Measurements from ENCODE around the gene SMAD7. TPM values are rescaled to one million over a fixed set of nuclear protein-coding genes. Genes with fewer than 3 reads are reported as not detected.

Gene SMAD7
- polyA plus RNA-seq, 4 donors = 17.2 to 64.1 (median 21.2) TPM

GRCh38 chr18:48918660-48919456 is 31.9 kb downstream of the SMAD7 start:
- FAIRE-seq (no peak), DNase-seq (peak in 1 of 2 donors; percentile 16)
- H3K4me1 ChIP-seq (ENCODE audit: control insufficient read depth in 3 of 3, insufficient read depth in 2 of 3, low read depth in 1 of 3, low read length in 2 of 3) = peaks cover 6 to 41% (median 11%) of the 10 kb centered on the region in 3 donors
- H3K9me3 ChIP-seq (ENCODE audit: control insufficient read depth in 2 of 2, insufficient read depth in 1 of 2, low read depth in 1 of 2, low read length in 1 of 2) = no peaks in the 10 kb centered on the region
- WGBS, 3 donors = 92 to 95% (median 93%) methylated on average over 9 of the region's 9 CpGs
- no peak overlapping the region for H3K4me3 ChIP-seq (ENCODE audit: low read depth in 1 of 3, low read length in 3 of 3)
- peaks cover 3 to 55% (median 5%) of the 10 kb centered on the region in 3 donors for H3K36me3 ChIP-seq (ENCODE audit: control insufficient read depth in 3 of 3, insufficient read depth in 2 of 3, low read depth in 1 of 3, low read length in 3 of 3)
- no peaks in the 10 kb centered on the region for H3K27me3 ChIP-seq (ENCODE audit: control insufficient read depth in 3 of 3, insufficient read depth in 3 of 3, low read length in 3 of 3)
- H3K27ac ChIP-seq (ENCODE audit: low read depth in 1 of 3, low read length in 2 of 3) = no peak overlapping the region

DNA sequence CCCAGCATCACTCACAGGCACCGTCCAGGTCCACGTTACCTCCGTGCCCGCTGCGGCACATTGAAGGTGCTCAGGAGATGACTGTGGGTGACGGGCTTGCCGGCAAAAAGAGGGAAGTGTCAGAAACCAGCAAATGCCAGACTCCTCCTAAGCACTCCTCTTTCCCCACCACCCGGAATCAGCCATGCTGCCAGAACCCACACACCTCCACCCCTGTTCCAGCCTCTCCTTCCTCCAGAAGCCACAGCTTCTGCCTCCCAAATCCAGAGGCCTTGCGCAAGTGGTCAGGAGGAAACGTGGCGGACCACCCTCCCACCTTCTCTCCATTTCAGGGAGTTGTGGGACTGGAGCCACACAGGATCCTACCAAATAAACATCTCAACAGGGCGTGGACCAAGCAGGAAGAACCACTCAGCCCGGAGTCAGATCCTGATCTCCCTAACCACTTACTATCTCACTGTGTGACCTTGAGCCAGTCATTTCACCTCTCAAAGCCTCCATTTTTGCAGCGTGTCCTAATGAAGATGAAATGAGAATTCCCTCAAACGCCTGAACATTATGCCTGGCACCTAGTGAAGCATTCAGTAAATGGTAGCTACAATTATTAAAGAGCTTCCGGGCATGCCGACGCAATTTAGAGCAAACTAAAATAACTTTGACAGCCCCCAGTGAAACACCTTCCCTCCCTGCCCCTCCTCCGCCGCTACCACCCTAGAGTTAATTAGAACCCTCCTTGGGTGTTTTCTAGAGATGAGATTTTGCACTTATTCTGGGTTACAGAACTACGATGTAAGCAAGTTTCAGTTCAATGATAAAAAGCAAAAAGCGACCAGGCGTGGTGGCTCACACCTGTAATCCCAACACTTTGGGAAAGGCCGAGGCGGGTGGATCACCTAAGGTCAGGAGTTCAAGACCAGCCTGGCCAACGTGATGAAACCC is 32.9 kb downstream of the SMAD7 start:
- DNase-seq (no peak), FAIRE-seq (no peak)
- Histone ChIP-seq H3K4me3 (ENCODE audit: low read depth in 1 of 3, low read length in 3 of 3) (no peak overlapping the region), H3K4me1 (ENCODE audit: control insufficient read depth in 3 of 3, insufficient read depth in 2 of 3, low read depth in 1 of 3, low read length in 2 of 3) (peaks cover 0 to 30% (median under 1%) of the 10 kb centered on the region in 3 donors), H3K27me3 (ENCODE audit: control insufficient read depth in 3 of 3, insufficient read depth in 3 of 3, low read length in 3 of 3) (no peaks in the 10 kb centered on the region), H3K27ac (ENCODE audit: low read depth in 1 of 3, low read length in 2 of 3) (no peak overlapping the region), H3K36me3 (ENCODE audit: control insufficient read depth in 3 of 3, insufficient read depth in 2 of 3, low read depth in 1 of 3, low read length in 3 of 3) (peaks cover 3 to 49% (median 5%) of the 10 kb centered on the region in 3 donors), H3K9me3 (ENCODE audit: control insufficient read depth in 2 of 2, insufficient read depth in 1 of 2, low read depth in 1 of 2, low read length in 1 of 2) (no peaks in the 10 kb centered on the region)
- WGBS, 3 donors = 81 to 86% (median 83%) methylated on average over 26 of the region's 26 CpGs

DNA sequence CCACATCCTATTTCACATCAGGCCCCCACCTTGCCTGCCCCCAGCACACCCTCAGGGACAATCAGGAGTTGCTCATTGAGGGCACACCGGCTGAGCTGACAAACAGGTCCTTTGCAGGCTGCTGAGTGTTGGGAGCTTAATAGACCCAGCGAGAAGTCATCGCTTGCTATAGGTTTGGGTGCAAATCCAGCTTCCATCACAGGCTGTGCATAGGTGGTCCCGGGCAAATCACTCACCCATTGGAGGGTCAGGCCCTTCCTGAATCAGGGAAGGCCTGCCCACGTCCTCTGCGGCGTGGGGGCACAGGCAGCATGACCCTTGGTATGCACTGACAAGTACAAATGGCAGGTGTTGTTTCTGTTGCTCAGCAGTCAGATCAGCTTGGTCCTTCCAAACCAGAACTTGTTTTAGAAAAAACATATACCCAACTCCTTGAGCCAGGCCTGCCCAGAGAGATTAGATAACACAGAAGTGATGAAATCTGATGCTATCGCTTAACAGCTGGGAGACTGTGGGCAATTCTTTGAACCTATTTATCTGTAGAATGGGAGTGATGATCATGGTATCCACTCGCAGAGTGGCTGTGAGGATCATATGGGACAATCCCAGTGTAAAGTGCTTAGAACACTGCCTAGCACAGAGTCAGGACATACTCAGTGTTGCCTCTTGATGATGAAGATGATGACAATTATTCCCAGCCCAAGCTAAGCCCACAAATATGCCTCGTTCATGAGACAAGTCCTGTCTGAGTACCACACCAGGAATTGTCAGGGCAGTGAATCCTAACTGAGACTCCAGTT is 34.9 kb downstream of the SMAD7 start:
- Histone ChIP-seq H3K27ac (ENCODE audit: low read depth in 1 of 3, low read length in 2 of 3) (no peak overlapping the region), H3K4me3 (ENCODE audit: low read depth in 1 of 3, low read length in 3 of 3) (no peak overlapping the region), H3K9me3 (ENCODE audit: control insufficient read depth in 2 of 2, insufficient read depth in 1 of 2, low read depth in 1 of 2, low read length in 1 of 2) (no peaks in the 10 kb centered on the region), H3K4me1 (ENCODE audit: control insufficient read depth in 3 of 3, insufficient read depth in 2 of 3, low read depth in 1 of 3, low read length in 2 of 3) (peaks cover 0 to 17% (median 0%) of the 10 kb centered on the region in 3 donors), H3K27me3 (ENCODE audit: control insufficient read depth in 3 of 3, insufficient read depth in 3 of 3, low read length in 3 of 3) (no peaks in the 10 kb centered on the region), H3K36me3 (ENCODE audit: control insufficient read depth in 3 of 3, insufficient read depth in 2 of 3, low read depth in 1 of 3, low read length in 3 of 3) (peaks cover 0 to 33% (median 2%) of the 10 kb centered on the region in 3 donors)
- 74 to 82% (median 79%) methylated on average over 10 of the region's 10 CpGs for WGBS, 3 donors
- no peak for FAIRE-seq
- DNase-seq = peak in 1 of 2 donors; percentile 8

GRCh38 chr18:48914581-48915251 is 36.0 kb downstream of the SMAD7 start:
- Histone ChIP-seq H3K4me1 (ENCODE audit: control insufficient read depth in 3 of 3, insufficient read depth in 2 of 3, low read depth in 1 of 3, low read length in 2 of 3) (peaks cover 0 to 12% (median 0%) of the 10 kb centered on the region in 3 donors), H3K9me3 (ENCODE audit: control insufficient read depth in 2 of 2, insufficient read depth in 1 of 2, low read depth in 1 of 2, low read length in 1 of 2) (no peaks in the 10 kb centered on the region), H3K36me3 (ENCODE audit: control insufficient read depth in 3 of 3, insufficient read depth in 2 of 3, low read depth in 1 of 3, low read length in 3 of 3) (peaks cover 0 to 26% (median 0%) of the 10 kb centered on the region in 3 donors), H3K27me3 (ENCODE audit: control insufficient read depth in 3 of 3, insufficient read depth in 3 of 3, low read length in 3 of 3) (no peaks in the 10 kb centered on the region), H3K27ac (ENCODE audit: low read depth in 1 of 3, low read length in 2 of 3) (no peak overlapping the region), H3K4me3 (ENCODE audit: low read depth in 1 of 3, low read length in 3 of 3) (no peak overlapping the region)
- DNase-seq (peak in 1 of 2 donors; percentile 18), FAIRE-seq (no peak)
- WGBS, 3 donors = 74 to 92% (median 82%) methylated on average over 12 of the region's 12 CpGs

- Histone ChIP-seq H3K9me3 (ENCODE audit: control insufficient read depth in 2 of 2, insufficient read depth in 1 of 2, low read depth in 1 of 2, low read length in 1 of 2) (no peaks in the 10 kb centered on the region), H3K4me1 (ENCODE audit: control insufficient read depth in 3 of 3, insufficient read depth in 2 of 3, low read depth in 1 of 3, low read length in 2 of 3) (peaks cover 0 to 12% (median 0%) of the 10 kb centered on the region in 3 donors), H3K4me3 (ENCODE audit: low read depth in 1 of 3, low read length in 3 of 3) (no peak overlapping the region), H3K27ac (ENCODE audit: low read depth in 1 of 3, low read length in 2 of 3) (no peak overlapping the region), H3K36me3 (ENCODE audit: control insufficient read depth in 3 of 3, insufficient read depth in 2 of 3, low read depth in 1 of 3, low read length in 3 of 3) (peaks cover 0 to 17% (median 0%) of the 10 kb centered on the region in 3 donors), H3K27me3 (ENCODE audit: control insufficient read depth in 3 of 3, insufficient read depth in 3 of 3, low read length in 3 of 3) (no peaks in the 10 kb centered on the region)
- DNase-seq (no peak), FAIRE-seq (no peak)
- WGBS, 3 donors = 75 to 83% (median 81%) methylated on average over 3 of the region's 3 CpGs
Observed at GRCh38 chr18:48913775-48914174, 37.0 kb downstream of the SMAD7 start.

GRCh38 chr18:48913201-48913600 is 37.6 kb downstream of the SMAD7 start:
- FAIRE-seq (no peak), DNase-seq (peak in 1 of 2 donors; percentile 56)
- 54 to 78% (median 60%) methylated on average over 5 of the region's 5 CpGs for WGBS, 3 donors
- H3K4me1 ChIP-seq (ENCODE audit: control insufficient read depth in 3 of 3, insufficient read depth in 2 of 3, low read depth in 1 of 3, low read length in 2 of 3) = peaks cover 0 to 12% (median 0%) of the 10 kb centered on the region in 3 donors
- no peaks in the 10 kb centered on the region for H3K9me3 ChIP-seq (ENCODE audit: control insufficient read depth in 2 of 2, insufficient read depth in 1 of 2, low read depth in 1 of 2, low read length in 1 of 2)
- no peaks in the 10 kb centered on the region for H3K27me3 ChIP-seq (ENCODE audit: control insufficient read depth in 3 of 3, insufficient read depth in 3 of 3, low read length in 3 of 3)
- H3K4me3 ChIP-seq (ENCODE audit: low read depth in 1 of 3, low read length in 3 of 3) = no peak overlapping the region
- no peak overlapping the region for H3K27ac ChIP-seq (ENCODE audit: low read depth in 1 of 3, low read length in 2 of 3)
- H3K36me3 ChIP-seq (ENCODE audit: control insufficient read depth in 3 of 3, insufficient read depth in 2 of 3, low read depth in 1 of 3, low read length in 3 of 3) = peaks cover 0 to 17% (median 0%) of the 10 kb centered on the region in 3 donors

DNA sequence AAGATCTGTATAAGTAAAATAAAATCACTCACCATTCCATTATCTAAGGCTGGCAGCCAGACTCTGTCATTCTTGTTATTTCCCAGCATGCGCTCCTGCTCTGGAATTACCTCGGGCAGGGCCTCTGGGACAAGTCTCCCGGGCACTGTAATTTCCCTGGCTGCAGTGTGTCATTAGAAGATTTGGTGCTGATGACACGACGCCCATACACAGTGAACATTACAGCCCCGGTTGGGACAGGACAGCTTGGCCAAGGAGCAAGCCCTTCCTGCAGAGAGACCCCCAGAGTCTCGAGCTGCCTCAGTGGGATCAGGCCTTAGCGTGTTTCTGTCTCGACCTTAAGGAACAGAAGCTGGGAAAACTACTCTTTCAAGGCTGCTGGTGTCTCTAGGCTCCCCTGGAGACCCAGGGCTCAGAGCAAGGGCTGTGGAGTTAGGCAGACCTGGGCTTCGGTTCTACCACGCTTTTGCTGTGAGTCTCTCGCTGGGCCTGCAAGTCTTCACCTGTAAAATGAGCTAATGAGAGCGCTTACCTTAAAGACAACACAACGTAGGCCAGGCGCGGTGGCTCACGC is 39.7 kb downstream of the SMAD7 start:
- Histone ChIP-seq H3K27ac (ENCODE audit: low read depth in 1 of 3, low read length in 2 of 3) (no peak overlapping the region), H3K4me3 (ENCODE audit: low read depth in 1 of 3, low read length in 3 of 3) (no peak overlapping the region), H3K36me3 (ENCODE audit: control insufficient read depth in 3 of 3, insufficient read depth in 2 of 3, low read depth in 1 of 3, low read length in 3 of 3) (peaks cover 0 to 9% (median 0%) of the 10 kb centered on the region in 3 donors), H3K4me1 (ENCODE audit: control insufficient read depth in 3 of 3, insufficient read depth in 2 of 3, low read depth in 1 of 3, low read length in 2 of 3) (peaks cover 0 to 10% (median 0%) of the 10 kb centered on the region in 3 donors), H3K27me3 (ENCODE audit: control insufficient read depth in 3 of 3, insufficient read depth in 3 of 3, low read length in 3 of 3) (no peaks in the 10 kb centered on the region), H3K9me3 (ENCODE audit: control insufficient read depth in 2 of 2, insufficient read depth in 1 of 2, low read depth in 1 of 2, low read length in 1 of 2) (no peaks in the 10 kb centered on the region)
- no peak for FAIRE-seq
- DNase-seq = no peak
- WGBS, 3 donors = 92 to 93% (median 93%) methylated on average over 17 of the region's 17 CpGs

All from small intestine (tissue), 7 donors.